SK-N-SH (cell line): ENCODE results near the gene TBL1XR1. TPM values are rescaled to one million over a fixed set of nuclear protein-coding genes. Genes with fewer than 3 reads are reported as not detected.
A peak's percentile ranks its signal among the peaks of the same experiment; 100 is the strongest.

Experiments used
- CTCF ChIA-PET: fragments of 300-600, 350-600 bp; formaldehyde crosslinking; extraction: SDS; loops from one replicate; lab custom pipeline; 2021; lab: Yijun Ruan, JAX
- POLR2A ChIA-PET: fragments of 350-600 bp; sonication (Branson Sonifier 250); formaldehyde crosslinking; extraction: SDS; loops from one replicate; lab custom pipeline; 2020; ENCODE audit warnings: antibody characterized with exemption, inconsistent platforms; lab: Yijun Ruan, JAX
- DNase-seq: peaks from one replicate; pipeline ENCODE4 v3.0.0; 2012
- H2AFZ ChIP-seq: fragments of 200-600 bp; sonication (generic); 2 replicates; pipeline ENCODE4 v1.8.1; 2016; ENCODE audit warnings: antibody characterized with exemption, mild to moderate bottlenecking, low read depth
- H3F3A ChIP-seq: fragments of 200-600 bp; sonication (generic); replicated peaks from 2 replicates; pipeline ENCODE3; 2016; ENCODE audit warnings: antibody characterized with exemption, mild to moderate bottlenecking; ENCODE audit not compliant: insufficient read depth
- H3K27ac ChIP-seq, 2 experiments: fragments of 200-500 bp in 1 of 2; fragments of 200-600 bp in 1 of 2; sonication (Bioruptor generic) in 1 of 2; sonication (generic), shearing (Covaris generic) in 1 of 2; 2 replicates each; pipeline versions ENCODE4 v1.5.1 to v1.6.1; 2014 to 2016; ENCODE audit warnings: low read depth in 2 of 2, inconsistent platforms in 1 of 2, low read length in 1 of 2, mild to moderate bottlenecking in 1 of 2, mixed read lengths in 1 of 2
- H3K27me3 ChIP-seq: fragments of 200-600 bp; sonication (generic), shearing (Covaris generic); 2 replicates; pipeline ENCODE4 v1.6.1; 2016; ENCODE audit warnings: mixed run types; ENCODE audit not compliant: insufficient read depth
- H3K36me3 ChIP-seq, 2 experiments: fragments of 200-500 bp in 1 of 2; fragments of 200-600 bp in 1 of 2; sonication (Bioruptor generic) in 1 of 2; sonication (generic) in 1 of 2; replicated peaks in 1 of 2; 2 replicates each; pipeline versions ENCODE3 to v1.5.1; 2014 to 2016; ENCODE audit warnings: low read length in 1 of 2, mild to moderate bottlenecking in 1 of 2; ENCODE audit not compliant: insufficient read depth in 2 of 2, control insufficient read depth in 1 of 2
- H3K4me1 ChIP-seq, 2 experiments: fragments of 200-500 bp in 1 of 2; fragments of 200-600 bp in 1 of 2; sonication (Bioruptor generic) in 1 of 2; sonication (generic), shearing (Covaris generic) in 1 of 2; 2 replicates each; pipeline versions ENCODE4 v1.5.1 to v1.6.1; 2014 to 2016; ENCODE audit warnings: low read depth in 1 of 2, low read length in 1 of 2, mixed run types in 1 of 2; ENCODE audit not compliant: insufficient read depth in 2 of 2, control insufficient read depth in 1 of 2
- H3K4me2 ChIP-seq: fragments of 200-600 bp; sonication (generic), shearing (Covaris generic); 2 replicates; pipeline ENCODE4 v1.6.1; 2017; ENCODE audit warnings: mixed run types
- H3K4me3 ChIP-seq, 2 experiments: fragments of 200-500 bp in 1 of 2; fragments of 200-600 bp in 1 of 2; sonication (Bioruptor generic) in 1 of 2; sonication (generic), shearing (Covaris generic) in 1 of 2; 2 replicates each; pipeline versions ENCODE4 v1.5.1 to v1.8.1; 2014 to 2016; ENCODE audit warnings: low read depth in 2 of 2, inconsistent platforms in 1 of 2, low read length in 1 of 2, mild to moderate bottlenecking in 1 of 2, mixed read lengths in 1 of 2, moderate library complexity in 1 of 2
- H3K79me2 ChIP-seq: fragments of 200-600 bp; sonication (generic); 2 replicates; pipeline ENCODE4 v1.8.1; 2017; ENCODE audit warnings: mild to moderate bottlenecking; ENCODE audit not compliant: insufficient read depth
- H3K9ac ChIP-seq: fragments of 200-600 bp; sonication (generic); 2 replicates; pipeline ENCODE4 v1.6.1; 2017; ENCODE audit warnings: mixed run types
- H3K9me2 ChIP-seq: fragments of 200-600 bp; sonication (generic); 2 replicates; pipeline ENCODE4 v1.6.1; 2017; ENCODE audit warnings: mixed run types
- H3K9me3 ChIP-seq: fragments of 200-600 bp; sonication (generic); 2 replicates; pipeline ENCODE4 v1.6.1; 2017; ENCODE audit warnings: mixed run types, mild to moderate bottlenecking, moderate library complexity
- H4K20me1 ChIP-seq: fragments of 200-600 bp; sonication (generic); 2 replicates; pipeline ENCODE4 v1.6.1; 2017; ENCODE audit warnings: mild to moderate bottlenecking, mixed run types; ENCODE audit not compliant: insufficient read depth
- CHD2 ChIP-seq: fragments of 150-350 bp; IDR thresholded peaks from 2 replicates; pipeline ENCODE4 v1.6.1; 2018; ENCODE audit warnings: low read length; ENCODE audit not compliant: partially characterized antibody
- ELF1 ChIP-seq: IDR thresholded peaks from 2 replicates; pipeline ENCODE4 v1.4.0; 2012
- EP300 ChIP-seq, 2 experiments: IDR thresholded peaks; 2 replicates each; pipeline versions ENCODE4 v1.4.0 to v1.6.1; 2012; ENCODE audit warnings: borderline replicate concordance in 1 of 2, low read depth in 1 of 2, low read length in 1 of 2
- JUND ChIP-seq: IDR thresholded peaks from 2 replicates; pipeline ENCODE4 v1.4.0; 2012
- MAX ChIP-seq: IDR thresholded peaks from 2 replicates; pipeline ENCODE4 v1.4.0; 2012; ENCODE audit warnings: low read depth
- MXI1 ChIP-seq: IDR thresholded peaks from 2 replicates; pipeline ENCODE4 v1.6.1; 2012; ENCODE audit warnings: mild to moderate bottlenecking, low read depth, low read length, improper control_type of control experiment
- RAD21 ChIP-seq: IDR thresholded peaks from 2 replicates; pipeline ENCODE4 v1.6.1; 2012; ENCODE audit warnings: mild to moderate bottlenecking, low read length
- SIN3A ChIP-seq: IDR thresholded peaks from 2 replicates; pipeline ENCODE4 v1.6.1; 2012; ENCODE audit warnings: low read depth, mild to moderate bottlenecking, low read length, moderate library complexity, borderline replicate concordance
- WGBS: methylation state at CpG from one replicate; pipeline ENCODE4 v1.1.6; 2017; ENCODE audit warnings: low lambda C conversion rate; 5-methylcytosine and 5-hydroxymethylcytosine counted together
- polyA plus RNA-seq, 3 experiments: library from polyadenylated mRNA; depleted of rRNA; stranded (reverse); fragments of >200 nt; gene quantifications; 2 replicates each; pipeline ENCODE4 v1.2.3, GENCODE V29; 2012

Gene TBL1XR1
- polyA plus RNA-seq, 1 of the 3 experiments (the other 2 are of a cell fraction) = 20.9 TPM

GRCh38 chr3:177196456-177197040 lies 734 bp downstream of the TBL1XR1 start:
- Histone ChIP-seq H3K9me2 (no peaks in the 10 kb centered on the region), H3K4me3 (peak overlapping the region; percentile 85 to 99), H4K20me1 (peaks cover 29% of the 10 kb centered on the region), H3K27me3 (no peaks in the 10 kb centered on the region), H3K9ac (peak overlapping the region; percentile 97), H3K27ac (peak overlapping the region; percentile 87 to 99), H3K9me3 (no peaks in the 10 kb centered on the region), H3K79me2 (peaks cover 52% of the 10 kb centered on the region), H3F3A (peaks cover 11% of the 10 kb centered on the region), H3K4me2 (peak overlapping the region; percentile 94), H3K4me1 (peaks cover 6 to 10% of the 10 kb centered on the region in 2 experiments; a peak in 3 of 4 replicates), H2AFZ (no peak overlapping the region)
- CTCF ChIA-PET = interaction anchor here (1.0 to 2.7 kb wide), 4 partner anchors 145 to 1189 kb away, joined by 3 to 11 read pairs (median 6); no protein-coding TSS in a partner anchor
- DNase-seq = peak; percentile 79
- 2% methylated on average over 17 of the region's 43 CpGs for WGBS
- POLR2A ChIA-PET = interaction anchor here (0.5 to 4.2 kb wide), 5 partner anchors 145 to 235 kb away, joined by 3 to 51 read pairs (median 13); no protein-coding TSS in a partner anchor
- TF ChIP-seq SIN3A (0 out of 2 replicates have a peak, but pooled peaks have one; percentile 18), MXI1 (peak; percentile 36; the same call in 1 of the 2 replicates), RAD21 (no peak), ELF1 (no peak), CHD2 (peak; percentile 44), JUND (no peak), EP300 (IDR thresholded peaks at IDR 0.05; ENCODE audit: borderline replicate concordance in 1 of 2, low read depth in 1 of 2, low read length in 1 of 2) (no peak; a peak in 1 of 4 replicates)
- TF ChIP-seq, all 33 proteins: peak for 3
- no peaks in the 10 kb centered on the region for H3K36me3 ChIP-seq

- peak overlapping the region; percentile 63; the same call in 1 of the 2 replicates for H2AFZ ChIP-seq
- POLR2A ChIA-PET = interaction anchor here (0.5 to 4.2 kb wide), 4 partner anchors 145 to 236 kb away, joined by 3 to 51 read pairs (median 8); no protein-coding TSS in a partner anchor
Measured at GRCh38 chr3:177196008-177196455, 1.2 kb downstream of the TBL1XR1 start.

More at GRCh38 chr3:177196008-177196455, 1.2 kb downstream of the TBL1XR1 start:
- H3K79me2 ChIP-seq = peaks cover 57% of the 10 kb centered on the region
- H4K20me1 ChIP-seq = peaks cover 34% of the 10 kb centered on the region
- H3K4me3 ChIP-seq = peak overlapping the region; percentile 85 to 99
- no peaks in the 10 kb centered on the region for H3K36me3 ChIP-seq
- no peak for DNase-seq
- peak overlapping the region; percentile 87 to 99 for H3K27ac ChIP-seq
- peaks cover 6 to 13% of the 10 kb centered on the region in 2 experiments; a peak in 3 of 4 replicates for H3K4me1 ChIP-seq
- TF ChIP-seq SIN3A (0 out of 2 replicates have a peak, but pooled peaks have one; percentile 22), EP300 (IDR thresholded peaks at IDR 0.05; ENCODE audit: borderline replicate concordance in 1 of 2, low read depth in 1 of 2, low read length in 1 of 2) (no peak), MXI1 (peak; percentile 75; the same call in 1 of the 2 replicates), MAX (0 out of 2 replicates have a peak, but pooled peaks have one; percentile 16)
- no peaks in the 10 kb centered on the region for H3K9me2 ChIP-seq
- no peaks in the 10 kb centered on the region for H3K9me3 ChIP-seq
- CTCF ChIA-PET = interaction anchor here (1.0 to 2.7 kb wide), 4 partner anchors 145 to 1189 kb away, joined by 3 to 11 read pairs (median 6); no protein-coding TSS in a partner anchor
- H3K27me3 ChIP-seq = no peaks in the 10 kb centered on the region
- H3K4me2 ChIP-seq = peak overlapping the region; percentile 94
- H3K9ac ChIP-seq = peak overlapping the region; percentile 97
- peaks cover 11% of the 10 kb centered on the region for H3F3A ChIP-seq
- 3% methylated on average over 9 of the region's 10 CpGs for WGBS
